ENCODE data around the gene DNAJC18.
"Not testable (repeated sequence)": the region's sequence is repeated elsewhere in the genome, so short reads cannot be mapped to it uniquely, and the experiment has no call there.

The DNAJC18 gene

DNA sequence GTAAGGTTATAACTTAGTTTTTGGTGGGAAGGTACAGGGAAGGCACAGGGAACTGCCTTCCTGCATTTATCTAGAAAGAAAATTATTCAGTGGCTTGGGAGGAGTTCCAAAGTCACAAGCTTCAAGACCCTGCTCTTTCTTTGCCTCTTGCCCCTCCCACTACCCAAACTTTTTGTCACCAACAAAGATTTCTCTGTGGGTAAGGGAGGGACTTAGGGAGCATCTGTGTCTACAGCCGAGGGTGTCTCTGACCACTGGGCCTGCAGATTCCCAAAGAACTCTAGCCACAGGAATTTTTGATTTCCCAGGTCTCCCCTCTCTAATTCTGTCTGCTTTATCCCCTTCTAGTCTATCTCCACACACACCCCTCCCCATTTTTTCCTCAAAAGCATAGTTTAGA is 21.1 kb upstream of the DNAJC18 start:
- DNase-seq = no peak

- DNase-seq = no peak
These were observed 20.2 kb upstream of the DNAJC18 start for GRCh38 chr5:139459451-139459934.

DNA sequence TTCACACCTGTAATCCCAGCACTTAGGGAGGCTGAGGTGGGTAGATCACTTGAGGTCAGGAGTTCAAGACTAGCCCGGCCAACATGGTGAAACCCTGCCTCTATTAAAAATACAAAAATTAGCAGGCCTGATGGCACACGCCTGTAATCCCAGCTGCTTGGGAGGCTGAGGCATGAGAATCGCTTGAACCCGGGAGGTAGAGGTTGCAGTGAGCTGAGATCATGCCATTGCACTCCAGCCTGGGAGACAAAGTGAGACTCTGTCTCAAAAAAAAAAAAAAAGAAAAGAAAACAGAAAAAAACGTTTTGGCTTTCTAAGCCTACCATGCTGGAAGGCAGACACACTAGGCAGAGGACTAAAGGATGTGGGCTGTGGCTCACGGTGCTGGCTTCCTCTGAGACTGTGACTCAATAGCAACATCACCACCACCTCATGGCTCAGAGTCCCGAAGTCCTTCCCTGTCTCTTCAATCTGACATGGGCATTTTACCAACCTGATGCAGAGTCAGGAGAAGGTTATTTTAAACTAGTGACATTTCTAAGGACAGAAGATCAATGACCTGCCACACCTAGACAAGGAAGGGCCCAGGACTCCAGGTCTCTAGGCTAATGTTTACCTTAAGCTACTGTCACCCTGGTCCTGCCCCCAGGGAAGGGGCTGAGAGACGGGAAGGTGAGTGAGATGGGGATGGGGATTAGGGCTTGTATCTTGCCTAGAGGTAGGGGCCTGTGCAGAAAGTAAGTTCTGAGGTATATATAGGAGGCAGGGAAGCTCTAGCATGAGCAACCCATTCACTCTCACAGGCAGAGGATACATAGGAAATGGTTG is 19.5 kb upstream of the DNAJC18 start:
- peak; percentile 41 for DNase-seq

DNA sequence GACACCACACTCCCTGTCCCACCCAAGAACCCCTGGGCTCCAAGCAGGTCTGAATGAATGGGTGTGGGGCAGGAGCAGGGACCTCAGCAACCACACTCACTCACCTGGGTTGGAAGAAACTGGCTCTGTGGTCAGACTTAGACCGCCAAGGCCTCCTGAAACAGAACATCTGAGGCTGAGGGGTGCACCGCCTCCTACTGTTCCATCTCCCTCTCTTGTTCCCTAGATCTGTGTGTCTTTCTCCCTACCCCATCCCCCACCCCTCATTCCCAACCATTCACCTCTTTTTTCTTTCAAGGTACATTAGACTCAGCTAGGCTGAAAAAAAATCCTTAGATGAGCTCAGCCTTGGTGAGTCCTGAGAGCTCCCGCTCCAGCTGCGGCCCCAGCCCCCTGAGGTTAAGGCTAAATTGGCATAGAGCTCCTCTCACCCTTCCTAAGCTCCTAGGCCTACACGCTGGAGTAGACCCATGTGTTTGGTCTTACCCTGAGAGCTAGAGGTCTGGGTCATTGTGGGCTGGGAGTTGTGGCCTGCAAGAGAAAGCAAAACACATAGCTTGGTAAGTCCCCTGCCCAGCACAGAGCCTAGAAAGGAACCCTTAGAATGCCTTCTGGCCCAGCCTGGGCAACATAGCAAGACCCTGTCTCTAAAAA is 18.5 kb upstream of the DNAJC18 start:
- no peak for DNase-seq

- no peak for DNase-seq
These were observed 17.9 kb upstream of the DNAJC18 start for GRCh38 chr5:139457241-139457640.

GRCh38 chr5:139456776-139457175 is 17.5 kb upstream of the DNAJC18 start:
- no peak for DNase-seq

DNA sequence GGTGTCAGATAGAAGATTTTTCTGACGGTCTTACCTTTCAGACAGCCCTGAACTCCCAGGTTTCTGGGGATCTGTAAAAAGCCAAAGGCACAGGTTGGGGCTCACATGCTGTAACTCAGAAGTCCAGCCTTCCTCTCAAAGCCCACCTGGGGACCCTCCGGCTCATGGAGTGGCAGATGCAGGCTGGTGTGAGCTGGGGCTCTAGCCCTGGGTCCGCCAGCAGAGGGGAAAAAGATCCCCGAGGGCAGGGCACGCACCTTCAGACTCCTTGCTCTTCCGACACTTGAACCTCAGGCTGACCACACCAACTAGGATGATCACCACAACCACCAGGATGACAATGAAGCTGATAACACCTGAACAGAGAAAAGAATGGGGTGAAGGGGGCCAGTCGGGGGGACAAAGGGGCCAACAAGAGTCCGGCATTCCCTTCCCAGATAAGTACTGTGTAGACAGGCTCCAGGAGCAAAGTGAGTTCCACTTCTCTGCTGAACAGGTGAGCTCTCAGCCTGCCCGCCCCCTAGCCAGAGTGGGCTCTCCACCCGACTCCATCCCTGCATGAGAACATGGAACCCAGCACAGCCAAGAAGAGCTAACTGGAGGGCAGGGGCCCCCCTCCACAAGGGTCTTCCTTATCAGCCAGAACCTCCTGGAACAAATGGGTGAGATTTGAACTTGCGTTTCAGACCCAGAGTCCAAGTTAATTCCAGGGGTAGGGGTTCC is 15.4 kb upstream of the DNAJC18 start:
- no peak for DNase-seq

- no peak for DNase-seq
These were observed 14.6 kb upstream of the DNAJC18 start for GRCh38 chr5:139453683-139454567.

- no peak for DNase-seq
These were observed 12.7 kb upstream of the DNAJC18 start for GRCh38 chr5:139451878-139452660.

DNA sequence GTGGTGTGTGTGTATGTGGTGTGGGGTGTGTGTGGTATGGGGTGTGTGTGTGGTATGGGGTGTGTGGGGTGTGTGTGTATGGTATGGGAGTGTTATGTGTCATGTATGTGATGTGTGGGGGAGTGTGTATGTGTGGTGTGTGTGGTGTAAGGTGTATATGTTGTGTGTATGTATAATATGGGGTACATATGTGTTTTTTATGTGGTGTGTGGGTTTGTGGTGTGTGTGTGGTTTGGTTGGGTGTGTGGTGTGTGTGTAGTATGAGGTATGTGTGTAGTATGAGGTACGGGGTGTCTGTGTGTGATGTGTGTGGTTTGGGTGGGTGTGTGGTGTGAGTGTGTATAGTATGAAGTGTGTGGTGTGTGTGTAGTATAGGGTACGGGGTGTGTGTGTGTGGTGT is 11.9 kb upstream of the DNAJC18 start:
- DNase-seq = no peak

- DNase-seq = no peak
These were observed 7.8 kb upstream of the DNAJC18 start for GRCh38 chr5:139446956-139447779.

DNA sequence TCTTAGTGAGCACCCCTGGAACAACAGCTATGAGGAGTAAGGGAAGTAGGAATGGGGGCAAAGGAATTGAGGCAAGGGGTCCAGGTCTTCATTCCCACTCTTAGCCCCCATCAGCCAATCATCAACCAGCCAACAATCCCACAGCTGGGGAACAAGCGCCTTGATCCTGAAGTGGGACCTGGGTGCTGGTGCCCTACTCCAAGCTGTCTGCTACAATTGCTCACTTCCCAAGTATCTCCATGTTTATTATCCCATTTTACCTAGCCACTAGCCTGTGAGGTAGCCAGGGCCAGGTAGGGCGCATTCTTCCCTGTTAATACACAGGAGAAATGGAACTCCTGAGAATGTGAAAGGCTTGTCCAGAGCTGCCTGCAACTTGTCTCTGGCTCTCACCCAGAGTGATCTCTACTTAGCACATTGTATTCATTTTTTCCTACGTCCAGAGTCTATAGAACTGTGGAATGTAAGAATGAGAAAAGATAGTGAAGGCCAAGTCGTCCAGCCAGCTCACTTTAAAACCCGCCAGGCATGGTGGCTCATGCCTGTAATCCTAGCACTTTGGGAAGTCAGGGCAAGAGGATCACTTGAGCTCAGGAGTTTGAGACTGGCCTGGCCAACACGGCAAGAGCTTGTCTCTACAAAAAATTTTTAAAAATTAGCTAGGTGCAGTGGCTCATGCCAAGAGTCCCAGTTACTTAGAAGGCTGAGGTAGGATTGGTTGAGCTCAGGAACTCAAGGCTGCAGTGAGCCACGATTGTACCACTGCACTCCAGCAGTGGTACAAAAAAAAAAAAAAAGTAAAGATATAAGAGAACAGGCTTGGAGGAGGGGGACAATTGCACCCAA is 6.2 kb upstream of the DNAJC18 start:
- DNase-seq = no peak

DNA sequence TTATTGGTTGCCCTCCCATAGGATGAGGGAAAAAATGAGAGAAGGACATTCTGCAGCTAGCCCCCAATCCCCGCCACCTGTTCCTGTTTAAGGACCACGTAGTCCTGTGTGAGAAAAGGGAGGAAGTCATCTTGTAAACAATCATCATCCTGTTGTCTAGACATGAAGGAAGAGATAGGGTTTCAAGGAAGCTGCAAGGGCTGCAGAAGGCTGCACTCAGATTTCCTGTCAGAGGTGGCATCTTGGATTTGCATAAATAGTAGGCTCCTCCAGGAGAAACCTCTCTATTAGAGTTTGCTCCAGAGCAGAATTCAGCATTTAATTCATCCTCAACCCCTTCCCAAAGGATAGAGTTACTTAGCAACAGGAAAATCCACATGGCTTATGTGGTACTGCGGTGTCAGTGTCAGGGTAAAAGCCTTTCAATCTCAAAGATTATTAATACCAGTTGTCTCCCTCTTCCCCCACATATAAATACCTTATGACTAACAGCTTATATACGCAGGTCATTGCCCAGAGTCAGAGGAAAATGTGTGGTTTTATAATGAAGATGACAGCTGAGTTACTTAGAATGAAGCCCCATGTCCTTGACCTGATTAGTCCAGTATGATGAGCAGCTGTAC is 4.6 kb upstream of the DNAJC18 start:
- DNase-seq = no peak

- not testable (repeated sequence) for DNase-seq
These were observed 1.1 kb upstream of the DNAJC18 start for GRCh38 chr5:139440416-139440815.

DNA sequence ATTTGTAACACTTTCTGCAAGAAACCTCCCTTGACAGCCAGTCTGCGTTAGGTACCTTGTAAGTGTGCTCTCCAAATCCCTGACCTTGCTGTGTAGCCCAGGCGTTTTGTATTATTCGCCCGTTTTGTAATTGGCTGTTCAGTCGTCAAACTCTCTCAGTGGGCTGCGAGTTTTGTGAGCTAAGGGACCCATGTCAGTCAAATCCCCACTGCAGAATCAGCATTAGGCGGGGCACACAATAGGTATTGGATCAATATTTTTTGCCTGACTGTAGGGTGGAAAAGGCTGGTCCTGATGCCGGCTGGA is 665 bp downstream of the DNAJC18 start:
- no peak for DNase-seq

GRCh38 chr5:139435676-139436075 is 3.6 kb downstream of the DNAJC18 start:
- no peak for DNase-seq

- no peak for DNase-seq
These were observed 7.6 kb downstream of the DNAJC18 start for GRCh38 chr5:139431706-139432105.

- DNase-seq = no peak
These were observed 9.3 kb downstream of the DNAJC18 start for GRCh38 chr5:139430015-139430414.

DNA sequence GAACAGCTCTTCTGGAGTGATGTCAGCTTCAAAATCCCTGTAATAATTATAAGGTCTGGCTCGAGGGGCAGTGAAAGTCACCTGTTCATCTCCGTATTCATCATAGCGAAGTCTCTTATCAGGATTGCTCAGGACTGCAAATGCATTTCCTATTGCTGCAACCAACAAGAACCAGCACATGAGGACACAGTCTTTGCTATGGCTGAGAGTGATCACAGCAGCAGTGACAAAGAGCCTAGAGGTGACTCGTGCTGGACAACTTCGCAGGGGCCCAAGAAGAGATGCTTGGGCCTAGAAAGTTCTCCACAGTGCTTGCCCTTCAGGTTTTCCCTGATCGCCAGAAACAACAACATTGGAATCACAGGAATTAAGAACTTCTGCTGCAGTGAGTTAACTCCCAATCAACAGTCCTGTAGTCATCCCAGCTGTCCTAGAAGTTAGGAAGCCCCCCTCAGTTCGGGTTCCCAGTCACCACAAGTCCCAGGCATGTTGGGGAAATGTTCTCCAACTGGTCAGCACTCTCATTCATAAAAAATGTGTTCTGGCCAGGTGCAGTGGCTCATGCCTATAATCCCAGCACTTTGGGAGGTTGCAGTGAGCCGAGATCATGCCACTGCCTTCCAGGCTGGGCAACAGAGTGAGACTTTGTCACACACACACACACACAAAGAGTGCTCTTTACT is 13.0 kb downstream of the DNAJC18 start:
- no peak for DNase-seq

Data from effector CD8-positive, alpha-beta T cell (primary cell).